Tibial artery (tissue), 4 donors: ENCODE data around the gene DMXL1.

Experiments used
- DNase-seq, 2 donors: peaks; one replicate each; pipeline ENCODE4 v3.0.0-alpha.2; 2019
- H3K27ac ChIP-seq, 2 donors: fragments of 200-600 bp; sonication (generic) in 1 of 2; 1 replicate in 1 of 2; 2 replicates in 1 of 2; pipeline ENCODE4 v1.5.1; 2018 to 2019; ENCODE audit warnings: mild to moderate bottlenecking in 1 of 2
- H3K27me3 ChIP-seq, 2 donors: fragments of 200-600 bp; sonication (generic) in 1 of 2; one replicate each; pipeline versions ENCODE4 v1.5.1 to v1.6.0; 2016 to 2019
- H3K36me3 ChIP-seq, 3 donors: fragments of 200-600 bp; sonication (generic) in 2 of 3; one replicate each; pipeline ENCODE4 v1.5.1; 2016 to 2019; ENCODE audit warnings: mild to moderate bottlenecking in 2 of 3
- H3K4me1 ChIP-seq, 4 donors: fragments of 200-600 bp; sonication (generic) in 2 of 4; 1 replicate in 3 of 4; 2 replicates in 1 of 4; pipeline ENCODE4 v1.5.1; 2016 to 2019
- H3K4me3 ChIP-seq, 2 donors: fragments of 200-600 bp; sonication (generic) in 1 of 2; 1 replicate in 1 of 2; 2 replicates in 1 of 2; pipeline ENCODE4 v1.5.1; 2018 to 2019; ENCODE audit warnings: mild to moderate bottlenecking in 2 of 2
- H3K9me3 ChIP-seq, 3 donors: fragments of 200-600 bp; sonication (generic) in 1 of 3; one replicate each; pipeline ENCODE4 v1.5.1; 2016 to 2019
- intact Hi-C: fragments of 100-400 bp; cut with DNase I; formaldehyde crosslinking; loops from one replicate; pipeline ENCODE4 v1.15.0; 2023; ENCODE audit warnings: low total_unique reads
- TF ChIP-seq, protein P1 (sequence below), 2 experiments: fragments of 200-600 bp in 1 of 2; fragments of 450-650 bp in 1 of 2; IDR thresholded peaks; one replicate each; pipeline ENCODE4 v1.5.1; 2017 to 2019; ENCODE audit warnings: antibody characterized with exemption in 2 of 2, mild to moderate bottlenecking in 1 of 2, moderate library complexity in 1 of 2

The DMXL1 gene

DNA sequence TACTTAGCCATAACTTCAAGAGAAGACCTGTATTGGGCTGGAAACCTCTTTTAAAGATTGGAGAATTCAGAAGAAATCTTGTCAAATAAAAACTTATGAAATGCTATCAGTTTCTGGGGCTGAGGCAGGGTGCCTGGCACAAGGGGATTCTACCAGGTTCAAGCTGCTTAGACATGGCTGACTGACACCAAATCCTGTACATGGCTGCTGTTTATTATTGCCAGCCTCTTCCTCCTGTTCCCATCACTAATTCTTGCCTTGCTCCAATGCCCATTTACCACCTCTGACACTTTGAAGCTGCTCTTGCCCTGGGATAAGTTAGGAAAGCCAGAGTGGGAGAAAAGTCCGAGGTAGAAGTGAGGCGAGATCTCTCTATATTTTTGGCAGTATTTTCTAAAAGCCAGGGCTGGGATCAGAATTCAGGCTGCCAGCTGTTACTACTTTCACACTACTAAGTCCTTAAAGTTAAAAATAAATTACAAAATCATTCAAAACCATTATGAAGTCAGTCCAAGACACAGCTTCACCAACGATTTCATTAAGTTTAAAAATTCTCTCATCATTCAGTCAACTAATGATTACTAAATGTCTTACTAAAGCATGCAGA is 218.7 kb downstream of the DMXL1 start:
- no peak for DNase-seq
- no peaks in the 10 kb centered on the region for H3K36me3 ChIP-seq
- TF ChIP-seq, protein P1, sequence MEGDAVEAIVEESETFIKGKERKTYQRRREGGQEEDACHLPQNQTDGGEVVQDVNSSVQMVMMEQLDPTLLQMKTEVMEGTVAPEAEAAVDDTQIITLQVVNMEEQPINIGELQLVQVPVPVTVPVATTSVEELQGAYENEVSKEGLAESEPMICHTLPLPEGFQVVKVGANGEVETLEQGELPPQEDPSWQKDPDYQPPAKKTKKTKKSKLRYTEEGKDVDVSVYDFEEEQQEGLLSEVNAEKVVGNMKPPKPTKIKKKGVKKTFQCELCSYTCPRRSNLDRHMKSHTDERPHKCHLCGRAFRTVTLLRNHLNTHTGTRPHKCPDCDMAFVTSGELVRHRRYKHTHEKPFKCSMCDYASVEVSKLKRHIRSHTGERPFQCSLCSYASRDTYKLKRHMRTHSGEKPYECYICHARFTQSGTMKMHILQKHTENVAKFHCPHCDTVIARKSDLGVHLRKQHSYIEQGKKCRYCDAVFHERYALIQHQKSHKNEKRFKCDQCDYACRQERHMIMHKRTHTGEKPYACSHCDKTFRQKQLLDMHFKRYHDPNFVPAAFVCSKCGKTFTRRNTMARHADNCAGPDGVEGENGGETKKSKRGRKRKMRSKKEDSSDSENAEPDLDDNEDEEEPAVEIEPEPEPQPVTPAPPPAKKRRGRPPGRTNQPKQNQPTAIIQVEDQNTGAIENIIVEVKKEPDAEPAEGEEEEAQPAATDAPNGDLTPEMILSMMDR (IDR thresholded peaks at IDR 0.05): no peak
- peak overlapping the region in 1 of 2 donors; percentile 1 for H3K4me3 ChIP-seq
- intact Hi-C loops: no loop called here
- H3K4me1 ChIP-seq: peaks cover 0 to 76% (median 36%) of the 10 kb centered on the region in 4 donors
- H3K27me3 ChIP-seq: no peaks in the 10 kb centered on the region
- no peaks in the 10 kb centered on the region for H3K9me3 ChIP-seq
- H3K27ac ChIP-seq: peak overlapping the region; percentile 62 to 72

DNA sequence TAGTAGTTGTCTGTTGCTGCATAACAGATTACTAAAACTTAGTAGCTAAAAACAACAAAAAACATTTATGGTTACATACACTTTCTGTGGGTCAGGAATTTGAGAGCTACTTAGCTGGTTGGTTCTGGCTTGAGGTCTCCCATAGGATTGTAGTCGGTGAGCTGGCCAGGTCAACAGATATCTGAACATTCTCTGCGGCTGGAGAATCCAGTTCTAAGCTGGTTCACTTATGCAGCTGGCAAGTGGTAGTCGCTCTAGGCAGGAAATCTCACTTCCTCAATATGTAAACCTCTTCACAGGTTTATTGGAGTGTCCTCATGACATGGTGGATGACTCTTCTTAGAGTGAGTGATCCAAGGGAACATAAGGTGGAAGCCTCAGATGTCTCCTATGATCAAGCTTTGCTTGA is 219.3 kb downstream of the DMXL1 start:
- no peaks in the 10 kb centered on the region for H3K27me3 ChIP-seq
- H3K4me1 ChIP-seq: peaks cover 0 to 70% (median 34%) of the 10 kb centered on the region in 4 donors
- H3K4me3 ChIP-seq: no peak overlapping the region
- H3K9me3 ChIP-seq: no peaks in the 10 kb centered on the region
- H3K36me3 ChIP-seq: no peaks in the 10 kb centered on the region
- DNase-seq: no peak
- TF ChIP-seq, protein P1 (IDR thresholded peaks at IDR 0.05): no peak
- intact Hi-C loops: no loop called here
- H3K27ac ChIP-seq: peak overlapping the region; percentile 62 to 72

DNA sequence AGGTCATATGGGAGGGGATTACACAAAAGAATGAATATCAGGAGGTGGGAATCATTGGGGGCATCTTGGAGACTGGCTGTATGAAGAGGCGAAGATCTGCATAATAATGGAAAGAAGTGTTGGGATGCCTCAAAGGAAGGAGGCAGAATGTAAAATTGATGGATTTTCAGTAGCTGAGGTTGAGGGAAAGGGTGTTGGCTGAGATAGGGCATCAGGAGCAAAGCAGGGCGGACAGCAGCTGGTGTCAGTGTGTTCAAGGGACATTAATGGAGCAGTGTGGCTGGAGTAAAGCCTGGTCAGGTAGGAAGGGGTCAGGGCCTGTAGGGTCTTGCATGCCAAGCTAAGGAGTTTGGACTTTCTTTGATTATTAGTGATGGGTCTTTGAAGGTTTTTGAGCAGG is 219.7 kb downstream of the DMXL1 start:
- H3K36me3 ChIP-seq: no peaks in the 10 kb centered on the region
- peaks cover 0 to 66% (median 32%) of the 10 kb centered on the region in 4 donors for H3K4me1 ChIP-seq
- H3K4me3 ChIP-seq: no peak overlapping the region
- H3K27me3 ChIP-seq: no peaks in the 10 kb centered on the region
- H3K27ac ChIP-seq: peak overlapping the region; percentile 62 to 72
- no peak for DNase-seq
- TF ChIP-seq, protein P1 (IDR thresholded peaks at IDR 0.05): no peak
- no peaks in the 10 kb centered on the region for H3K9me3 ChIP-seq
- intact Hi-C loops: no loop called here

DNA sequence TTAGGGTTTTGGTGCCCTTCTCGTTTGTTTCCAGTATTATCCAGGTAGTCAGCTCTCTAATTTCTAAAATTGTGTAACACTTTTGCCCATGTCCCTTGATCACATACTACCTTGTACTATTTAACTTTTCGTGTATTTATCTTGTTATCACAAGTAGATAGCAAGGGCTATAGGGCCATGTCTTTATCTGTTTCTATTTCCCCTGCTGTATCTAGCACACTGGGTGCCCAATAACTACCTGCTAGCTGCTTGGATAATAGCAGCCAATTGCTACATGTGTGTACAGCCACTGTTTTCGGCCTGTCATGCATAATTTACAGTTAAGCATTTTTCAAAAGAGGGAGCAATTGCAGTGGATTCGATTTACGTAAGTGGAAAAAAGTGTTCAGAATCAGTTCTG is 220.2 kb downstream of the DMXL1 start:
- H3K4me3 ChIP-seq: peak overlapping the region; percentile 9 to 21
- DNase-seq: no peak
- H3K27me3 ChIP-seq: no peaks in the 10 kb centered on the region
- H3K9me3 ChIP-seq: no peaks in the 10 kb centered on the region
- H3K36me3 ChIP-seq: no peaks in the 10 kb centered on the region
- intact Hi-C loops: no loop called here
- H3K27ac ChIP-seq: peak overlapping the region; percentile 62 to 72
- TF ChIP-seq, protein P1 (IDR thresholded peaks at IDR 0.05): no peak
- H3K4me1 ChIP-seq: peaks cover 0 to 61% (median 30%) of the 10 kb centered on the region in 4 donors

DNA sequence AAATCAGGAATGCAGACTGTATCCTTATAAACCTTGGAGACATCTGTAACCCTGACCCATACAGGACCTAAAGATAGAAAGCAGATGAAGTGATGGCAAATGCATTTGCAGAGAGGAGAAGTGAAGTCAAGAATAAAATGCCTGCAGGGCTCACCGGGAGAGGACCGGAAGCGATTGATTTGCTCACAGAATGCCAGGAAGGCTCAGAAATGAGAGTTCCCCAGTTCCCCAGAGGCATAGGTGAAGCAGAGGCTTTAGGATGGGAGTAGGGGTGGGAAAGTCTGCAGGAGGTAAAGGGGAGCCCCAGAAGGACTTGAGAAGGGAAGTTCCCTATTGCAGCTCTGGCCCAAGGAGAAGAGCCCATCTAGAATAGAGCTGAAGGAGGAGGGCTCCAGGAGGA is 221.0 kb downstream of the DMXL1 start:
- TF ChIP-seq, protein P1 (IDR thresholded peaks at IDR 0.05): no peak
- no peaks in the 10 kb centered on the region for H3K36me3 ChIP-seq
- H3K27me3 ChIP-seq: no peaks in the 10 kb centered on the region
- H3K9me3 ChIP-seq: no peaks in the 10 kb centered on the region
- DNase-seq: no peak
- H3K4me1 ChIP-seq: peaks cover 0 to 53% (median 25%) of the 10 kb centered on the region in 4 donors
- peak overlapping the region in 1 of 2 donors; percentile 9 for H3K4me3 ChIP-seq
- H3K27ac ChIP-seq: peak overlapping the region; percentile 62 to 72
- intact Hi-C loops: no loop called here
